Measurements from ENCODE around the gene OR6Q1.

The OR6Q1 gene

GRCh38 chr11:58059007-58059350 lies 28.2 kb downstream of the OR6Q1 start:
- no peak for DNase-seq

GRCh38 chr11:58060535-58060934 lies 29.8 kb downstream of the OR6Q1 start:
- no peak for DNase-seq

GRCh38 chr11:58060939-58061672 lies 30.4 kb downstream of the OR6Q1 start:
- DNase-seq, result no peak

GRCh38 chr11:58061813-58062212 lies 31.1 kb downstream of the OR6Q1 start:
- DNase-seq, result no peak

- no peak for DNase-seq
These were observed 36.9 kb downstream of the OR6Q1 start for GRCh38 chr11:58067685-58068084.

GRCh38 chr11:58068655-58069054 lies 37.9 kb downstream of the OR6Q1 start:
- no peak for DNase-seq

- DNase-seq, result no peak
These were observed 39.8 kb downstream of the OR6Q1 start for GRCh38 chr11:58070585-58070984.

GRCh38 chr11:58075781-58076180 lies 45.0 kb downstream of the OR6Q1 start:
- DNase-seq, result no peak
